HFFc6 (cell line): ENCODE measurements around the gene SLN. TPM values are rescaled to one million over a fixed set of nuclear protein-coding genes. Genes with fewer than 3 reads are reported as not detected.
A peak's percentile ranks its signal among the peaks of the same experiment; 100 is the strongest.

Experiments
- DNase-seq: peaks from one replicate; pipeline ENCODE4 v3.0.0-alpha.2; 2018
- H3K27ac Mint-ChIP-seq: 2 replicates; pipeline ENCODE4 v1.8.0; 2020; ENCODE audit warnings: mild to moderate bottlenecking, mixed read lengths
- H3K27me3 Mint-ChIP-seq: 2 replicates; pipeline ENCODE4 v1.8.0; 2021; ENCODE audit warnings: mild to moderate bottlenecking, moderate library complexity, mixed read lengths; ENCODE audit not compliant: insufficient read depth
- H3K36me3 Mint-ChIP-seq: 2 replicates; pipeline ENCODE4 v1.8.0; 2021; ENCODE audit warnings: low read depth, mixed read lengths
- H3K4me1 Mint-ChIP-seq: 2 replicates; pipeline ENCODE4 v1.8.0; 2020; ENCODE audit warnings: low read depth, mixed read lengths
- H3K4me3 Mint-ChIP-seq: 2 replicates; pipeline ENCODE4 v1.8.0; 2020; ENCODE audit warnings: mild to moderate bottlenecking, moderate library complexity, mixed read lengths
- H3K9me3 Mint-ChIP-seq: 2 replicates; pipeline ENCODE4 v1.8.0; 2020; ENCODE audit warnings: mild to moderate bottlenecking, mixed read lengths
- CTCF ChIP-seq: fragments of 200-600 bp; sonication (generic); IDR thresholded peaks from 2 replicates; pipeline ENCODE4 v1.5.0; 2021; ENCODE audit warnings: antibody characterized with exemption, mild to moderate bottlenecking
- total RNA-seq, 6 experiments: library from RNA; stranded (reverse); fragmentation: NEBNext Ultra II Directional; extraction: Animal tissue kit (Norgen Biotek cat#: 25700); gene quantifications; 2 replicates in 1 of 6; 3 replicates in 5 of 6; pipeline ENCODE4 v1.2.3, GENCODE V29; 2021

Gene SLN
- total RNA-seq, 6 experiments from 2014 or later: not detected

GRCh38 chr11:107719073-107719472, 7.2 kb upstream of the SLN start:
- Mint-ChIP-seq H3K9me3 (no peaks in the 10 kb centered on the region), H3K4me3 (no peak overlapping the region), H3K27me3 (peaks cover 7% of the 10 kb centered on the region), H3K27ac (no peak overlapping the region), H3K36me3 (no peaks in the 10 kb centered on the region), H3K4me1 (peaks cover 22% of the 10 kb centered on the region)
- DNase-seq: no peak
- no peak for TF ChIP-seq CTCF

GRCh38 chr11:107716884-107717532, 5.2 kb upstream of the SLN start:
- no peak overlapping the region for H3K27ac Mint-ChIP-seq
- no peaks in the 10 kb centered on the region for H3K9me3 Mint-ChIP-seq
- no peak overlapping the region for H3K4me3 Mint-ChIP-seq
- no peak for TF ChIP-seq CTCF
- DNase-seq: peak; percentile 14
- no peaks in the 10 kb centered on the region for H3K36me3 Mint-ChIP-seq
- peaks cover 22% of the 10 kb centered on the region for H3K4me1 Mint-ChIP-seq
- peaks cover 10% of the 10 kb centered on the region for H3K27me3 Mint-ChIP-seq

GRCh38 chr11:107713009-107713408, 1.2 kb upstream of the SLN start:
- H3K27ac Mint-ChIP-seq: no peak overlapping the region
- H3K4me1 Mint-ChIP-seq: peaks cover 8% of the 10 kb centered on the region
- no peaks in the 10 kb centered on the region for H3K36me3 Mint-ChIP-seq
- TF ChIP-seq CTCF: no peak
- no peak overlapping the region for H3K4me3 Mint-ChIP-seq
- H3K27me3 Mint-ChIP-seq: peaks cover 16% of the 10 kb centered on the region
- H3K9me3 Mint-ChIP-seq: no peaks in the 10 kb centered on the region
- no peak for DNase-seq

GRCh38 chr11:107710301-107710700, 1.6 kb downstream of the SLN start:
- H3K4me3 Mint-ChIP-seq: no peak overlapping the region
- peaks cover 4% of the 10 kb centered on the region for H3K4me1 Mint-ChIP-seq
- H3K9me3 Mint-ChIP-seq: no peaks in the 10 kb centered on the region
- TF ChIP-seq CTCF: no peak
- no peak for DNase-seq
- H3K27ac Mint-ChIP-seq: no peak overlapping the region
- peaks cover 17% of the 10 kb centered on the region for H3K27me3 Mint-ChIP-seq
- no peaks in the 10 kb centered on the region for H3K36me3 Mint-ChIP-seq

GRCh38 chr11:107708792-107709191, 3.1 kb downstream of the SLN start:
- no peaks in the 10 kb centered on the region for H3K36me3 Mint-ChIP-seq
- H3K4me1 Mint-ChIP-seq: peaks cover 19% of the 10 kb centered on the region

More at GRCh38 chr11:107708792-107709191, 3.1 kb downstream of the SLN start:
- H3K27ac Mint-ChIP-seq: no peak overlapping the region
- H3K9me3 Mint-ChIP-seq: no peaks in the 10 kb centered on the region
- peaks cover 14% of the 10 kb centered on the region for H3K27me3 Mint-ChIP-seq
- no peak overlapping the region for H3K4me3 Mint-ChIP-seq
- no peak for DNase-seq
- no peak for TF ChIP-seq CTCF
